GM12878 (cell line): ENCODE data around the gene VASH2. TPM values are rescaled to one million over a fixed set of nuclear protein-coding genes. Genes with fewer than 3 reads are reported as not detected.

Source experiments
- ATF7 ChIP-seq: fragments of 450-650 bp; IDR thresholded peaks from 2 replicates; pipeline ENCODE4 v1.6.1; 2016; ENCODE audit warnings: low read depth, mild to moderate bottlenecking
- CUX1 ChIP-seq: IDR thresholded peaks from 2 replicates; pipeline ENCODE4 v1.6.1; 2012; ENCODE audit warnings: improper control_type of control experiment, low read depth, low read length; ENCODE audit not compliant: insufficient replicate concordance
- FOS ChIP-seq: IDR thresholded peaks from 3 replicates; pipeline ENCODE4 v1.6.1; 2011; ENCODE audit warnings: borderline replicate concordance; ENCODE audit not compliant: insufficient read length; ENCODE audit errors: extremely low read depth
- IRF4 ChIP-seq: IDR thresholded peaks from 2 replicates; pipeline ENCODE4 v1.6.1; 2011; ENCODE audit warnings: low read depth, low read length
- MTA3 ChIP-seq: IDR thresholded peaks from 2 replicates; pipeline ENCODE4 v1.6.1; 2012; ENCODE audit warnings: low read length, inconsistent platforms, borderline replicate concordance
- POLR2AphosphoS2 ChIP-seq: IDR thresholded peaks from 2 replicates; pipeline ENCODE4 v1.6.1; 2011; ENCODE audit warnings: low read depth, mild to moderate bottlenecking, low read length, improper control_type of control experiment, moderate library complexity
- RELA ChIP-seq: fragments of 450-650 bp; IDR thresholded peaks from 2 replicates; pipeline ENCODE4 v1.8.0; 2014; ENCODE audit warnings: borderline replicate concordance; ENCODE audit not compliant: partially characterized antibody
- SMARCA5 ChIP-seq: fragments of 450-650 bp; IDR thresholded peaks from 2 replicates; pipeline ENCODE4 v1.6.1; 2017; ENCODE audit warnings: mild to moderate bottlenecking
- TBL1XR1 ChIP-seq: IDR thresholded peaks from 2 replicates; pipeline ENCODE4 v1.6.1; 2012; ENCODE audit warnings: low read depth, low read length, improper control_type of control experiment
- YBX1 ChIP-seq: fragments of 450-650 bp; IDR thresholded peaks from 2 replicates; pipeline ENCODE4 v1.6.1; 2016; ENCODE audit warnings: antibody characterized with exemption
- ZBTB11 ChIP-seq: fragments of 450-650 bp; formaldehyde crosslinking; IDR thresholded peaks from 2 replicates; pipeline ENCODE4 v1.5.0; 2022; ENCODE audit warnings: mild to moderate bottlenecking, missing genetic modification characterization
- polyA plus RNA-seq, 11 experiments: library from polyadenylated mRNA; depleted of rRNA in 4 of 11; unstranded in 6 of 11; stranded (reverse) in 5 of 11; fragments of >200 nt; fragmentation: Nextera tagmentation in 4 of 11; fragmentation: Illumina TruSeq in 1 of 11; extraction: Ambion mirVana in 4 of 11; extraction: Trizol in 1 of 11; gene quantifications; 1 replicate in 1 of 11; 2 replicates in 10 of 11; pipeline versions ENCODE4 v1.2.1 to v1.2.3, GENCODE V29; 2011 to 2016; ENCODE audit warnings: inconsistent platforms in 2 of 11, missing spikeins in 2 of 11, low read depth in 1 of 11
- total RNA-seq, 4 experiments: library from RNA; depleted of rRNA in 3 of 4; stranded (reverse); fragments of >200 nt in 3 of 4; fragmentation: Illumina TruSeq in 1 of 4; extraction: Trizol in 1 of 4; gene quantifications; 2 replicates each; pipeline versions ENCODE4 v1.2.1 to v1.2.3, GENCODE V29; 2013 to 2021
- TF ChIP-seq, protein P1 (sequence below): IDR thresholded peaks from 2 replicates; pipeline ENCODE4 v1.6.1; 2012; ENCODE audit warnings: low read depth, low read length, improper control_type of control experiment
- TF ChIP-seq, protein P2 (sequence below): fragments of 450-650 bp; IDR thresholded peaks from 2 replicates; pipeline ENCODE4 v1.6.1; 2017; ENCODE audit warnings: low read depth, mild to moderate bottlenecking, moderate library complexity
- TF ChIP-seq, protein P3 (sequence below): IDR thresholded peaks from 2 replicates; pipeline ENCODE4 v1.6.1; 2011; ENCODE audit warnings: mild to moderate bottlenecking, low read depth, low read length, moderate library complexity; ENCODE audit not compliant: insufficient replicate concordance
- TF ChIP-seq, protein P4 (sequence below): fragments of 150-350 bp; IDR thresholded peaks from 2 replicates; pipeline ENCODE4 v1.6.1; 2014; ENCODE audit warnings: mild to moderate bottlenecking, low read depth, low read length

The VASH2 gene
- total and polyA plus RNA-seq, 10 of the 15 experiments (the other 5 are each of a cell fraction or from before 2014, with no cell fraction given) = 5.4 to 29.7 (median 21.7) TPM

- TF ChIP-seq ZBTB11 (CRISPR knock-in tag) (no peak), MTA3 (peak; percentile 33; the same call in 1 of the 2 replicates), CUX1 (peak; percentile 95), ATF7 (peak; percentile 89), RELA (peak; percentile 47), SMARCA5 (no peak; the same call in 1 of the 2 replicates), YBX1 (no peak), IRF4 (peak; percentile 75), POLR2AphosphoS2 (no peak), FOS (no peak), TBL1XR1 (peak; percentile 87)
- TF ChIP-seq, protein P1, sequence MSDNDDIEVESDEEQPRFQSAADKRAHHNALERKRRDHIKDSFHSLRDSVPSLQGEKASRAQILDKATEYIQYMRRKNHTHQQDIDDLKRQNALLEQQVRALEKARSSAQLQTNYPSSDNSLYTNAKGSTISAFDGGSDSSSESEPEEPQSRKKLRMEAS = 0 out of 2 replicates have a peak, but pooled peaks have one; percentile 18
- TF ChIP-seq, protein P2, sequence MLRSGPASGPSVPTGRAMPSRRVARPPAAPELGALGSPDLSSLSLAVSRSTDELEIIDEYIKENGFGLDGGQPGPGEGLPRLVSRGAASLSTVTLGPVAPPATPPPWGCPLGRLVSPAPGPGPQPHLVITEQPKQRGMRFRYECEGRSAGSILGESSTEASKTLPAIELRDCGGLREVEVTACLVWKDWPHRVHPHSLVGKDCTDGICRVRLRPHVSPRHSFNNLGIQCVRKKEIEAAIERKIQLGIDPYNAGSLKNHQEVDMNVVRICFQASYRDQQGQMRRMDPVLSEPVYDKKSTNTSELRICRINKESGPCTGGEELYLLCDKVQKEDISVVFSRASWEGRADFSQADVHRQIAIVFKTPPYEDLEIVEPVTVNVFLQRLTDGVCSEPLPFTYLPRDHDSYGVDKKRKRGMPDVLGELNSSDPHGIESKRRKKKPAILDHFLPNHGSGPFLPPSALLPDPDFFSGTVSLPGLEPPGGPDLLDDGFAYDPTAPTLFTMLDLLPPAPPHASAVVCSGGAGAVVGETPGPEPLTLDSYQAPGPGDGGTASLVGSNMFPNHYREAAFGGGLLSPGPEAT = peak; percentile 86
- TF ChIP-seq, protein P3, sequence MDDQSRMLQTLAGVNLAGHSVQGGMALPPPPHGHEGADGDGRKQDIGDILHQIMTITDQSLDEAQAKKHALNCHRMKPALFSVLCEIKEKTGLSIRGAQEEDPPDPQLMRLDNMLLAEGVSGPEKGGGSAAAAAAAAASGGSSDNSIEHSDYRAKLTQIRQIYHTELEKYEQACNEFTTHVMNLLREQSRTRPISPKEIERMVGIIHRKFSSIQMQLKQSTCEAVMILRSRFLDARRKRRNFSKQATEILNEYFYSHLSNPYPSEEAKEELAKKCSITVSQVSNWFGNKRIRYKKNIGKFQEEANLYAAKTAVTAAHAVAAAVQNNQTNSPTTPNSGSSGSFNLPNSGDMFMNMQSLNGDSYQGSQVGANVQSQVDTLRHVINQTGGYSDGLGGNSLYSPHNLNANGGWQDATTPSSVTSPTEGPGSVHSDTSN = peak; percentile 5
- TF ChIP-seq, protein P4, sequence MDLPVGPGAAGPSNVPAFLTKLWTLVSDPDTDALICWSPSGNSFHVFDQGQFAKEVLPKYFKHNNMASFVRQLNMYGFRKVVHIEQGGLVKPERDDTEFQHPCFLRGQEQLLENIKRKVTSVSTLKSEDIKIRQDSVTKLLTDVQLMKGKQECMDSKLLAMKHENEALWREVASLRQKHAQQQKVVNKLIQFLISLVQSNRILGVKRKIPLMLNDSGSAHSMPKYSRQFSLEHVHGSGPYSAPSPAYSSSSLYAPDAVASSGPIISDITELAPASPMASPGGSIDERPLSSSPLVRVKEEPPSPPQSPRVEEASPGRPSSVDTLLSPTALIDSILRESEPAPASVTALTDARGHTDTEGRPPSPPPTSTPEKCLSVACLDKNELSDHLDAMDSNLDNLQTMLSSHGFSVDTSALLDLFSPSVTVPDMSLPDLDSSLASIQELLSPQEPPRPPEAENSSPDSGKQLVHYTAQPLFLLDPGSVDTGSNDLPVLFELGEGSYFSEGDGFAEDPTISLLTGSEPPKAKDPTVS = no peak
These were observed 29.2 kb downstream of the VASH2 start (continued) for GRCh38 chr1:212979340-212980122.
